MM.1S (cell line): ENCODE data around the gene CLEC2D.

Experiments
- CTCF ChIP-seq: fragments of 300-600 bp; sonication (generic); IDR thresholded peaks from 2 replicates; pipeline ENCODE4 v1.5.1; 2016; ENCODE audit warnings: antibody characterized with exemption, low read length, mixed read lengths
- EZH2 ChIP-seq: fragments of 300-600 bp; sonication (generic); optimal IDR thresholded peaks from 2 replicates; pipeline ENCODE3; 2017; ENCODE audit warnings: low read depth, mild to moderate bottlenecking, antibody characterized with exemption, low read length, mixed read lengths
- EZH2phosphoT487 ChIP-seq: fragments of 300-600 bp; sonication (generic); IDR thresholded peaks from 2 replicates; pipeline ENCODE4 v1.6.1; 2018; ENCODE audit warnings: antibody characterized with exemption, low read length

DNA sequence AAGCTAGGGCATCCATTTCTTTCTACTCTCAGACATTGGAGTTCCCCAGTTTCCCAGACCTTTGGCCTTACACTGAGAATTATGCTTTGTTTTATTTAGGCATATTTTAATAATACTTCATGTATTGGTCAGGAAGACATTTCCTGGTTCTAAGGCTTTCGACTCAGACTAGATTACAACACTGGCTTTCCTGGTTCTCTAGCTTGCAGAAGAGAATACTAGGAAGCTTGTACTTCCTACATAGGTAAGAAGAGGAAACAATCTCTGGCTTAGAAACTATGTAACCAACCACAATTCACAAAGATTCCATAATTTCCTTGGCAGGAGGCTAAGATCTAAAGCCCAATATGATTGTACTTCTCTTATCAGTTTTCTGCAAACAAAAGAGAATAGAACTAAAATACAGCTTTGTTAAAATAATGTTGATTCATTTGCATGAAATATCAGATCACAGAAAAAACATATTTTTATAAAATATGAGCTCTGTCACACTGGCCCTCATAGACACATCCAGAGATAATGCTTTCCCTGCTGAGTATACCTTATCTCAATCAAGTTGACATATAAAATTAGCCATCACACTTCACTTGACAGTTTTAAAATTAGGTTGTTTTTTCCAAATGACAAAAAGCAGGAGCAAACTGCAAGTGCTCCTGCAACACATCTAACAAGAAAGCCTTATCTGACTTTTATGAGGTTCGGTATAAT is 30.5 kb downstream of the CLEC2D start:
- no peak for TF ChIP-seq CTCF
- TF ChIP-seq EZH2phosphoT487, result no peak
- no peak for TF ChIP-seq EZH2
